ENCODE data around the gene SLC39A13.

Gene SLC39A13

GRCh38 chr11:47413908-47414684 is 5.7 kb downstream of the SLC39A13 start:
- DNase-seq (ENCODE audit: low read depth in 1 of 2, low spot score in 1 of 2) = no peak

GRCh38 chr11:47414685-47415070 is 6.3 kb downstream of the SLC39A13 start:
- TF ChIP-seq REST (IDR thresholded peaks at IDR 0.05; ENCODE audit: insufficient replicate concordance, low read depth) = no peak
- no peak for TF ChIP-seq SPI1 (IDR thresholded peaks at IDR 0.05; ENCODE audit: borderline replicate concordance, low read depth)
- TF ChIP-seq GABPA (IDR thresholded peaks at IDR 0.05; ENCODE audit: low read depth) = no peak

More at GRCh38 chr11:47413908-47414684, 5.7 kb downstream of the SLC39A13 start:
- TF ChIP-seq REST (IDR thresholded peaks at IDR 0.05; ENCODE audit: insufficient replicate concordance, low read depth) (no peak), POLR2AphosphoS5 (IDR thresholded peaks at IDR 0.05; ENCODE audit: low read depth) (peak; percentile 20; the same call in 1 of the 2 replicates)
- Histone ChIP-seq H3K27ac (replicated peaks) (no peak overlapping the region), H3K27me3 (ENCODE audit: insufficient read depth, poor library complexity, severe bottlenecking) (no peaks in the 10 kb centered on the region), H3K4me3 (replicated peaks; ENCODE audit: insufficient read depth, low read length) (no peak overlapping the region)

GRCh38 chr11:47415091-47415854 is 6.9 kb downstream of the SLC39A13 start:
- H3K27ac ChIP-seq (replicated peaks) = no peak overlapping the region
- TF ChIP-seq REST (IDR thresholded peaks at IDR 0.05; ENCODE audit: insufficient replicate concordance, low read depth) = no peak
- TF ChIP-seq POLR2AphosphoS5 (IDR thresholded peaks at IDR 0.05; ENCODE audit: low read depth) = no peak
- no peak for TF ChIP-seq SPI1 (IDR thresholded peaks at IDR 0.05; ENCODE audit: borderline replicate concordance, low read depth)
- no peak for TF ChIP-seq CTCF (IDR thresholded peaks at IDR 0.05; ENCODE audit: insufficient read depth, low read length)
- no peak for TF ChIP-seq GABPA (IDR thresholded peaks at IDR 0.05; ENCODE audit: low read depth)
- no peak for DNase-seq (ENCODE audit: low read depth in 1 of 2, low spot score in 1 of 2)
- no peaks in the 10 kb centered on the region for H3K27me3 ChIP-seq (ENCODE audit: insufficient read depth, poor library complexity, severe bottlenecking)
- H3K4me3 ChIP-seq (replicated peaks; ENCODE audit: insufficient read depth, low read length) = no peak overlapping the region

More at GRCh38 chr11:47414685-47415070, 6.3 kb downstream of the SLC39A13 start:
- H3K27ac ChIP-seq (replicated peaks) = no peak overlapping the region
- no peaks in the 10 kb centered on the region for H3K27me3 ChIP-seq (ENCODE audit: insufficient read depth, poor library complexity, severe bottlenecking)
- no peak for DNase-seq (ENCODE audit: low read depth in 1 of 2, low spot score in 1 of 2)
- no peak overlapping the region for H3K4me3 ChIP-seq (replicated peaks; ENCODE audit: insufficient read depth, low read length)

All from HL-60 (cell line).